CD14-positive monocyte (primary cell): Measurements from ENCODE around the gene PCP4L1. TPM values are rescaled to one million over a fixed set of nuclear protein-coding genes. Genes with fewer than 3 reads are reported as not detected.
"Not testable (repeated sequence)": the region's sequence is repeated elsewhere in the genome, so short reads cannot be mapped to it uniquely, and the experiment has no call there.

ENCODE experiments used
- DNase-seq, 3 donors: peaks; one replicate each; pipeline ENCODE4 v3.0.0-alpha.2; 2011 to 2022
- H2AFZ ChIP-seq: 2 replicates; pipeline ENCODE4 v1.6.0; 2012; ENCODE audit warnings: mild to moderate bottlenecking, low read depth, low read length, inconsistent platforms; ENCODE audit not compliant: insufficient read depth, poor library complexity, severe bottlenecking
- H3K27ac ChIP-seq, 2 donors: 1 replicate in 1 of 2; 2 replicates in 1 of 2; pipeline ENCODE4 v1.5.1; 2012 to 2013; ENCODE audit warnings: low read length in 2 of 2, control low read depth in 1 of 2, inconsistent platforms in 1 of 2, low read depth in 1 of 2, mild to moderate bottlenecking in 1 of 2
- H3K27me3 ChIP-seq, 2 donors: one replicate each; pipeline versions ENCODE4 v1.6.0 to v1.6.1; 2011 to 2013; ENCODE audit warnings: low read length in 2 of 2; ENCODE audit not compliant: control insufficient read depth in 2 of 2, insufficient read depth in 2 of 2
- H3K36me3 ChIP-seq, 2 donors: replicated peaks in 1 of 2; 1 replicate in 1 of 2; 2 replicates in 1 of 2; pipeline versions ENCODE4 v1.5.1 to v1.6.1; 2012 to 2013; ENCODE audit warnings: low read length in 2 of 2, control low read depth in 1 of 2, inconsistent platforms in 1 of 2, mild to moderate bottlenecking in 1 of 2; ENCODE audit not compliant: insufficient read depth in 2 of 2, control insufficient read depth in 1 of 2
- H3K4me1 ChIP-seq, 2 donors: 1 replicate in 1 of 2; 2 replicates in 1 of 2; pipeline versions ENCODE4 v1.5.1 to v1.6.1; 2012 to 2013; ENCODE audit warnings: low read length in 2 of 2, control low read depth in 1 of 2, inconsistent platforms in 1 of 2, mild to moderate bottlenecking in 1 of 2, moderate library complexity in 1 of 2; ENCODE audit not compliant: insufficient read depth in 2 of 2, control insufficient read depth in 1 of 2
- H3K4me2 ChIP-seq: replicated peaks from 2 replicates; pipeline ENCODE3; 2012; ENCODE audit warnings: low read length, moderate library complexity, mild to moderate bottlenecking; ENCODE audit not compliant: poor library complexity, severe bottlenecking; ENCODE audit errors: extremely low read depth
- H3K4me3 ChIP-seq, 3 experiments: fragments of 200-600 bp in 1 of 3; sonication (generic) in 1 of 3; replicated peaks in 1 of 3; 1 replicate in 2 of 3; 2 replicates in 1 of 3; pipeline ENCODE4 v1.5.1; 2011 to 2013; ENCODE audit warnings: low read length in 3 of 3, mild to moderate bottlenecking in 3 of 3, control low read depth in 2 of 3, low read depth in 2 of 3, inconsistent platforms in 1 of 3, moderate library complexity in 1 of 3
- H3K79me2 ChIP-seq: 2 replicates; pipeline ENCODE4 v1.6.0; 2012; ENCODE audit warnings: mild to moderate bottlenecking, control low read depth, inconsistent platforms, low read length, moderate library complexity; ENCODE audit not compliant: insufficient read depth
- H3K9ac ChIP-seq: 2 replicates; pipeline ENCODE4 v1.6.0; 2017; ENCODE audit warnings: low read length, mild to moderate bottlenecking; ENCODE audit not compliant: insufficient read depth, poor library complexity, severe bottlenecking
- H3K9me3 ChIP-seq, 2 donors: replicated peaks in 1 of 2; 1 replicate in 1 of 2; 2 replicates in 1 of 2; pipeline versions ENCODE4 v1.5.1 to v1.6.1; 2012 to 2013; ENCODE audit warnings: low read length in 2 of 2, control low read depth in 1 of 2; ENCODE audit not compliant: control insufficient read depth in 1 of 2, insufficient read depth in 1 of 2
- H4K20me1 ChIP-seq: 2 replicates; pipeline ENCODE4 v1.6.0; 2012; ENCODE audit warnings: mild to moderate bottlenecking, low read length, control low read depth, moderate library complexity; ENCODE audit not compliant: insufficient read depth
- H3K27ac Mint-ChIP-seq, 7 donors: one replicate each; pipeline ENCODE4 v1.8.0; 2020; ENCODE audit warnings: mild to moderate bottlenecking in 7 of 7, mixed read lengths in 7 of 7, moderate library complexity in 6 of 7, inconsistent platforms in 2 of 7
- H3K27me3 Mint-ChIP-seq, 3 donors: one replicate each; pipeline ENCODE4 v1.8.0; 2021 to 2022; ENCODE audit warnings: low read depth in 3 of 3, mild to moderate bottlenecking in 3 of 3, mixed read lengths in 3 of 3, moderate library complexity in 3 of 3, inconsistent platforms in 1 of 3
- H3K36me3 Mint-ChIP-seq, 2 donors: one replicate each; pipeline ENCODE4 v1.8.0; 2020; ENCODE audit warnings: mixed read lengths in 2 of 2, inconsistent platforms in 1 of 2, mild to moderate bottlenecking in 1 of 2
- H3K4me1 Mint-ChIP-seq: one replicate; pipeline ENCODE4 v1.8.0; 2020; ENCODE audit warnings: mild to moderate bottlenecking, mixed read lengths
- H3K4me3 Mint-ChIP-seq, 2 donors: one replicate each; pipeline ENCODE4 v1.8.0; 2020; ENCODE audit warnings: mild to moderate bottlenecking in 2 of 2, mixed read lengths in 2 of 2, moderate library complexity in 1 of 2
- H3K9me3 Mint-ChIP-seq, 7 donors: one replicate each; pipeline ENCODE4 v1.8.0; 2020 to 2022; ENCODE audit warnings: mixed read lengths in 7 of 7, mild to moderate bottlenecking in 6 of 7, moderate library complexity in 6 of 7, inconsistent platforms in 2 of 7
- WGBS: methylation state at CpG from one replicate; pipeline ENCODE4 v1.1.5; 2013; ENCODE audit warnings: missing lambda C conversion rate; ENCODE audit not compliant: insufficient coverage; 5-methylcytosine and 5-hydroxymethylcytosine counted together
- intact Hi-C, 2 donors: fragments of 100-400 bp; cut with micrococcal nuclease; formaldehyde crosslinking; loops; one replicate each; pipeline versions ENCODE4 v1.15.0 to v1.15.1; 2023
- polyA plus RNA-seq, 3 donors: library from polyadenylated mRNA; depleted of rRNA in 1 of 3; unstranded in 2 of 3; stranded (reverse) in 1 of 3; fragments of 300-500 nt in 2 of 3; fragments of >200 nt in 1 of 3; fragmentation: Illumina TruSeq in 2 of 3; gene quantifications; 1 replicate in 2 of 3; 2 replicates in 1 of 3; pipeline ENCODE4 v1.2.3, GENCODE V29; 2012 to 2021
- TF ChIP-seq, protein P1 (sequence below): fragments of 200-600 bp; IDR thresholded peaks from one replicate; pipeline ENCODE4 v1.8.0; 2022; ENCODE audit warnings: antibody characterized with exemption, mild to moderate bottlenecking

Gene PCP4L1
- polyA plus RNA-seq, 3 donors = not detected

DNA sequence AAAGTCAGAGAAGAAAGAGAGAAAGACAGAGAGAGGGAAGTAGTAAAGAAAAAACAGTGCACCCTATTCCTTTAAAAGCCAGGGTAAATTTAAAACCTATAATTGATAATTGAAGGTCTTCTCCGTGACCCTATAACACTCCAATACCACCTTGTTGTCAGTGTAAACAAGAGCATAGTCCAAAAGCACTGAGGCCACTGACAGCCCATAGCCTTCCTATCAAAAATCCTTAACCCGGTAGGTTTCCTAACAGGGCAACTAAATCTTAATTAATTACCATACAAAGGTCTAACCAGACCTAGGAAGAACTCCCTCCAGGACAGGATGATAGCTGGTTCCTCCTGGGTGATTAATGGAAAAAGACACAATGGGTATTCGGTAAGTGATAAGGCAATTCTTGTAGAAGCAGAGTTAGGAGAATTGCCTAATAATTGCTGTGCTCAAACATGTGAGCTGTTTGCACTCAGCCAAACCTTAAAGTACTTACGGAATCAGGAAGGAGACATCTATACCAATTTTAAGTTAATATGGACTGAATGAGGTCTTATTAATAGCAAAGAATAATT, 2.5 kb upstream of the PCP4L1 start:
- Mint-ChIP-seq H3K4me1 (peaks cover 19% of the 10 kb centered on the region), H3K9me3 (peaks cover 20 to 33% (median 24%) of the 10 kb centered on the region in 7 donors), H3K27me3 (peaks cover 42 to 47% (median 43%) of the 10 kb centered on the region in 3 donors), H3K36me3 (peaks cover 12 to 14% of the 10 kb centered on the region in 2 donors), H3K27ac (peak overlapping the region in 1 of 7 donors; percentile 61)
- DNase-seq, intact Hi-C loops, H3K36me3 ChIP-seq, H3K79me2 ChIP-seq, H4K20me1 ChIP-seq, H3K4me3 ChIP-seq, H3K9ac ChIP-seq, H3K4me3 Mint-ChIP-seq, H3K27ac ChIP-seq, H3K4me1 ChIP-seq, H2AFZ ChIP-seq, H3K4me2 ChIP-seq: not testable (repeated sequence)
- WGBS = no CpG with 5 or more reads among the region's 4 CpGs
- H3K27me3 ChIP-seq = peaks cover 34 to 44% of the 10 kb centered on the region in 2 donors
- H3K9me3 ChIP-seq = peaks cover 23 to 46% of the 10 kb centered on the region in 2 donors

DNA sequence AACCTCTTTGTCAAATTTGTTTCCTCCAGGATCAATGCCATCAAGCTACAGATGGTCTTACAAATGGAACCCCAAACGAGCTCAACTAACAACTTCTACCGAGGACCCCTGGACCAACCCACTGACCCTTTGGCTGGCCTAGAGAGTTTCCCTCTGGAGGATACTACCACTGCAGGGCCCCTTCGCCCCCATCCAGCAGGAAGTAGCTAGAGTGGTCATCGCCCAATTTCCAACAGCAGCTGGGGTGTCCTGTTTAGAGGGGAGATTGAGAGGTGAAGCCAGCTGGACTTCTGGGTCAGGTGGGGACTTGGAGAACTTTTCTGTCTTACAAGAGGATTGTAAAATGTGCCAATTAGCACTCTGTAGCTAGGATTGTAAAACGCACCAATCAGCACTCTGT, 1.4 kb upstream of the PCP4L1 start:
- WGBS = 100% methylated on average over 1 of the region's 5 CpGs
- H3K27ac Mint-ChIP-seq, H3K36me3 ChIP-seq, H3K4me3 ChIP-seq, DNase-seq, H4K20me1 ChIP-seq, intact Hi-C loops, H3K9ac ChIP-seq, H2AFZ ChIP-seq, H3K4me2 ChIP-seq, H3K27ac ChIP-seq, H3K79me2 ChIP-seq, H3K4me1 ChIP-seq: not testable (repeated sequence)
- Histone ChIP-seq H3K9me3 (peaks cover 23 to 46% of the 10 kb centered on the region in 2 donors), H3K27me3 (peaks cover 39 to 54% of the 10 kb centered on the region in 2 donors)
- H3K27me3 Mint-ChIP-seq = peaks cover 50 to 55% (median 52%) of the 10 kb centered on the region in 3 donors
- peaks cover 12 to 14% of the 10 kb centered on the region in 2 donors for H3K36me3 Mint-ChIP-seq
- H3K4me3 Mint-ChIP-seq = peak overlapping the region in 1 of 2 donors; percentile 82
- peaks cover 20% of the 10 kb centered on the region for H3K4me1 Mint-ChIP-seq
- peaks cover 20 to 32% (median 24%) of the 10 kb centered on the region in 7 donors for H3K9me3 Mint-ChIP-seq

DNA sequence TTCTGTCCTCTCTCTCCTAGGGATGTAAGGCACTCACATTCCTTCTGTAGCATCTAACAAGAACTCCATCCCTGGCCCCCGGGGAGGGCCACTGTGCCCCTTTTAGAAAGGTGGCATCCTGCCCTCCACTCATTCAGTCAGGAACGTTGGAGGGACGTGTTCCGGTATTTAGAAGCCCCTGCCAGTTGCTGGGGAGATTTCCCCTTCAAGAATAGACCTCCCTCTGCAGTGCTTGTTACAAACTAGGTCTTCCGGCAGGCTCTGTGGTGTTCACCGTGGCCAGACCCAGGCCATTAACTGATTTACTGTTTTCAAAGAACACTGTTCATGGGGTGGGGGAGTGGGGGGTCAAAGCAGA, 779 bp downstream of the PCP4L1 start:
- Histone ChIP-seq H3K79me2 (no peaks in the 10 kb centered on the region), H4K20me1 (no peaks in the 10 kb centered on the region), H3K36me3 (no peaks in the 10 kb centered on the region), H3K27ac (no peak overlapping the region), H3K27me3 (peaks cover 39 to 54% of the 10 kb centered on the region in 2 donors), H3K9me3 (peaks cover 23 to 46% of the 10 kb centered on the region in 2 donors), H3K4me3 (peak overlapping the region in 1 of 3 experiments; percentile 52), H2AFZ (peak overlapping the region; percentile 57), H3K4me1 (peaks cover 8 to 10% of the 10 kb centered on the region in 2 donors), H3K9ac (peak overlapping the region; percentile 1), H3K4me2 (no peak overlapping the region)
- Mint-ChIP-seq H3K36me3 (peaks cover 12 to 14% of the 10 kb centered on the region in 2 donors), H3K27me3 (peaks cover 52 to 56% (median 53%) of the 10 kb centered on the region in 3 donors), H3K4me1 (peaks cover 20% of the 10 kb centered on the region), H3K27ac (no peak overlapping the region), H3K9me3 (peaks cover 20 to 32% (median 24%) of the 10 kb centered on the region in 7 donors), H3K4me3 (peak overlapping the region; percentile 37 to 82)
- DNase-seq = no peak
- intact Hi-C loops = no loop called here
- WGBS = 60% methylated on average over 1 of the region's 6 CpGs
- TF ChIP-seq, protein P1, sequence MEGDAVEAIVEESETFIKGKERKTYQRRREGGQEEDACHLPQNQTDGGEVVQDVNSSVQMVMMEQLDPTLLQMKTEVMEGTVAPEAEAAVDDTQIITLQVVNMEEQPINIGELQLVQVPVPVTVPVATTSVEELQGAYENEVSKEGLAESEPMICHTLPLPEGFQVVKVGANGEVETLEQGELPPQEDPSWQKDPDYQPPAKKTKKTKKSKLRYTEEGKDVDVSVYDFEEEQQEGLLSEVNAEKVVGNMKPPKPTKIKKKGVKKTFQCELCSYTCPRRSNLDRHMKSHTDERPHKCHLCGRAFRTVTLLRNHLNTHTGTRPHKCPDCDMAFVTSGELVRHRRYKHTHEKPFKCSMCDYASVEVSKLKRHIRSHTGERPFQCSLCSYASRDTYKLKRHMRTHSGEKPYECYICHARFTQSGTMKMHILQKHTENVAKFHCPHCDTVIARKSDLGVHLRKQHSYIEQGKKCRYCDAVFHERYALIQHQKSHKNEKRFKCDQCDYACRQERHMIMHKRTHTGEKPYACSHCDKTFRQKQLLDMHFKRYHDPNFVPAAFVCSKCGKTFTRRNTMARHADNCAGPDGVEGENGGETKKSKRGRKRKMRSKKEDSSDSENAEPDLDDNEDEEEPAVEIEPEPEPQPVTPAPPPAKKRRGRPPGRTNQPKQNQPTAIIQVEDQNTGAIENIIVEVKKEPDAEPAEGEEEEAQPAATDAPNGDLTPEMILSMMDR = no peak
